H1 (cell line): ENCODE results near the gene STAMBP. TPM values are rescaled to one million over a fixed set of nuclear protein-coding genes. Genes with fewer than 3 reads are reported as not detected.

Experiments used
- CTCF ChIA-PET: fragments of 300-600 bp; sonication (Branson Sonifier 250); formaldehyde crosslinking; loops from one replicate; lab custom pipeline; 2021; ENCODE audit not compliant: partially characterized antibody; lab: Charles Lee
- POLR2A ChIA-PET: fragments of 300-600 bp; sonication (Branson Sonifier 250); formaldehyde crosslinking; loops from one replicate; lab custom pipeline; 2021; ENCODE audit warnings: inconsistent platforms; ENCODE audit not compliant: partially characterized antibody; lab: Charles Lee
- DNase-seq, 2 experiments: peaks; one replicate each; pipeline versions ENCODE4 v3.0.0 to v3.0.0-alpha.2; 2010 to 2022; ENCODE audit warnings: low spot score in 2 of 2, low read depth in 1 of 2, mixed read lengths in 1 of 2
- FAIRE-seq: peaks from 2 replicates; lab custom pipeline; 2011; peaks lifted over from hg19 to GRCh38; lab: Jason Lieb, UNC
- H2AFZ ChIP-seq: 2 replicates; pipeline ENCODE4 v1.8.1; 2012; ENCODE audit warnings: low read length, inconsistent platforms
- H2AK5ac ChIP-seq: 2 replicates; pipeline ENCODE4 v1.6.1; 2013; ENCODE audit warnings: low read depth, low read length
- H2BK120ac ChIP-seq: replicated peaks from 2 replicates; pipeline ENCODE3; 2013; ENCODE audit warnings: low read depth, low read length, inconsistent platforms
- H2BK12ac ChIP-seq: 2 replicates; pipeline ENCODE4 v1.6.1; 2013; ENCODE audit warnings: low read depth, low read length
- H2BK15ac ChIP-seq: 2 replicates; pipeline ENCODE4 v1.6.1; 2013; ENCODE audit warnings: low read length
- H2BK20ac ChIP-seq: 2 replicates; pipeline ENCODE4 v1.6.1; 2013; ENCODE audit warnings: low read length
- H2BK5ac ChIP-seq: 2 replicates; pipeline ENCODE4 v1.6.1; 2013; ENCODE audit warnings: low read depth, low read length
- H3K14ac ChIP-seq: 2 replicates; pipeline ENCODE4 v1.6.1; 2013; ENCODE audit warnings: inconsistent platforms; ENCODE audit not compliant: insufficient read length
- H3K18ac ChIP-seq: 2 replicates; pipeline ENCODE4 v1.6.1; 2013; ENCODE audit warnings: low read length; ENCODE audit errors: extremely low read depth
- H3K23ac ChIP-seq: 2 replicates; pipeline ENCODE4 v1.6.1; 2013; ENCODE audit warnings: inconsistent platforms; ENCODE audit not compliant: insufficient read length
- H3K23me2 ChIP-seq: 2 replicates; pipeline ENCODE4 v1.6.1; 2013; ENCODE audit warnings: low read depth, low read length
- H3K27ac ChIP-seq: 2 replicates; pipeline ENCODE4 v1.6.1; 2011; ENCODE audit warnings: low read depth, low read length, inconsistent platforms
- H3K27me3 ChIP-seq, 4 experiments: replicated peaks in 1 of 4; 1 replicate in 1 of 4; 2 replicates in 3 of 4; pipeline versions ENCODE4 v1.6.1 to v1.8.1; 2011 to 2013; ENCODE audit warnings: low read length in 3 of 4, mild to moderate bottlenecking in 3 of 4, inconsistent platforms in 2 of 4, mixed read lengths in 2 of 4, moderate library complexity in 1 of 4; ENCODE audit not compliant: control insufficient read depth in 3 of 4, insufficient read depth in 3 of 4; ENCODE audit errors: extremely low read depth in 1 of 4
- H3K36me3 ChIP-seq, 4 experiments: 2 replicates each; pipeline versions ENCODE4 v1.6.1 to v1.8.1; 2011 to 2013; ENCODE audit warnings: mild to moderate bottlenecking in 4 of 4, low read length in 3 of 4, moderate library complexity in 2 of 4, control low read depth in 1 of 4, inconsistent platforms in 1 of 4; ENCODE audit not compliant: insufficient read depth in 4 of 4, control insufficient read depth in 2 of 4
- H3K4ac ChIP-seq: replicated peaks from 2 replicates; pipeline ENCODE3; 2013; ENCODE audit warnings: low read length, low read depth, mixed read lengths, inconsistent platforms; ENCODE audit not compliant: insufficient read length
- H3K4me1 ChIP-seq, 4 experiments: replicated peaks in 1 of 4; 1 replicate in 1 of 4; 2 replicates in 3 of 4; pipeline versions ENCODE4 v1.6.1 to v1.8.1; 2011 to 2013; ENCODE audit warnings: low read length in 3 of 4, inconsistent platforms in 2 of 4, mixed read lengths in 1 of 4; ENCODE audit not compliant: insufficient read depth in 4 of 4, control insufficient read depth in 3 of 4
- H3K4me2 ChIP-seq, 2 experiments: 2 replicates each; pipeline versions ENCODE4 v1.6.1 to v1.8.1; 2011 to 2013; ENCODE audit warnings: low read depth in 2 of 2, low read length in 2 of 2, control low read depth in 1 of 2, inconsistent platforms in 1 of 2, mild to moderate bottlenecking in 1 of 2; ENCODE audit not compliant: insufficient read depth in 1 of 2
- H3K4me3 ChIP-seq, 4 experiments: fragments of 200-600, 300-600 bp in 1 of 4; sonication (generic), shearing (Covaris generic), sonication (Bioruptor Twin) in 1 of 4; 2 replicates each; pipeline versions ENCODE4 v1.5.1 to v1.8.1; 2011 to 2016; ENCODE audit warnings: low read length in 4 of 4, low read depth in 3 of 4, control low read depth in 2 of 4, inconsistent platforms in 2 of 4, mild to moderate bottlenecking in 2 of 4, mixed read lengths in 1 of 4, moderate library complexity in 1 of 4; ENCODE audit not compliant: insufficient read depth in 2 of 4; ENCODE audit errors: extremely low read depth in 1 of 4
- H3K56ac ChIP-seq: replicated peaks from 2 replicates; pipeline ENCODE3; 2013; ENCODE audit warnings: low read depth, mild to moderate bottlenecking, mixed read lengths, low read length, inconsistent platforms; ENCODE audit not compliant: insufficient read length
- H3K79me1 ChIP-seq: 2 replicates; pipeline ENCODE4 v1.6.1; 2013; ENCODE audit warnings: low read depth, low read length, control low read depth
- H3K79me2 ChIP-seq, 2 experiments: 2 replicates each; pipeline versions ENCODE4 v1.6.1 to v1.8.1; 2012 to 2013; ENCODE audit warnings: low read length in 2 of 2, mild to moderate bottlenecking in 2 of 2, inconsistent platforms in 1 of 2; ENCODE audit not compliant: insufficient read depth in 2 of 2, control insufficient read depth in 1 of 2
- H3K9ac ChIP-seq, 4 experiments: replicated peaks in 1 of 4; 1 replicate in 1 of 4; 2 replicates in 3 of 4; pipeline versions ENCODE4 v1.6.1 to v1.8.1; 2011 to 2013; ENCODE audit warnings: low read depth in 3 of 4, low read length in 3 of 4, control low read depth in 2 of 4, mild to moderate bottlenecking in 2 of 4, moderate library complexity in 2 of 4, inconsistent platforms in 1 of 4; ENCODE audit errors: extremely low read depth in 1 of 4
- H3K9me3 ChIP-seq, 2 experiments: 2 replicates each; pipeline versions ENCODE4 v1.6.1 to v1.8.1; 2012 to 2013; ENCODE audit warnings: mild to moderate bottlenecking in 2 of 2, moderate library complexity in 2 of 2, control low read depth in 1 of 2, inconsistent platforms in 1 of 2, low read depth in 1 of 2, low read length in 1 of 2, mixed read lengths in 1 of 2; ENCODE audit not compliant: insufficient read depth in 2 of 2
- H4K20me1 ChIP-seq, 2 experiments: replicated peaks in 1 of 2; 2 replicates each; pipeline versions ENCODE3 to v1.8.1; 2011 to 2013; ENCODE audit warnings: inconsistent platforms in 2 of 2, low read length in 2 of 2, mild to moderate bottlenecking in 1 of 2; ENCODE audit not compliant: insufficient read depth in 2 of 2, control insufficient read depth in 1 of 2
- H4K5ac ChIP-seq: 2 replicates; pipeline ENCODE4 v1.6.1; 2013; ENCODE audit warnings: low read length, low read depth, mixed read lengths, inconsistent platforms; ENCODE audit not compliant: insufficient read length
- H4K8ac ChIP-seq: 2 replicates; pipeline ENCODE4 v1.8.0; 2013; ENCODE audit warnings: mild to moderate bottlenecking, moderate library complexity, low read length, inconsistent platforms; ENCODE audit not compliant: insufficient read depth; ENCODE audit errors: extremely low read depth
- H4K91ac ChIP-seq: replicated peaks from 2 replicates; pipeline ENCODE3; 2013; ENCODE audit warnings: low read length, mixed read lengths, inconsistent platforms; ENCODE audit not compliant: insufficient read length
- ASH2L ChIP-seq: fragments of 200-600, 300-600 bp; sonication (generic); IDR thresholded peaks from one replicate; pipeline ENCODE4 v1.7.1; 2017; ENCODE audit warnings: low read length
- BACH1 ChIP-seq: IDR thresholded peaks from 2 replicates; pipeline ENCODE4 v1.6.1; 2012; ENCODE audit warnings: low read length, improper control_type of control experiment
- EGR1 ChIP-seq: IDR thresholded peaks from 2 replicates; pipeline ENCODE4 v1.6.1; 2011; ENCODE audit warnings: low read depth, low read length, borderline replicate concordance
- EZH2 ChIP-seq: fragments of 200-600 bp; sonication (generic); IDR thresholded peaks from 2 replicates; pipeline ENCODE4 v1.7.1; 2012; ENCODE audit warnings: low read depth, mild to moderate bottlenecking, moderate library complexity, low read length, inconsistent platforms; ENCODE audit not compliant: severe bottlenecking
- HDAC6 ChIP-seq: IDR thresholded peaks from one replicate; pipeline ENCODE4 v1.7.1; 2012; ENCODE audit warnings: low read depth, mild to moderate bottlenecking, inconsistent platforms, low read length, moderate library complexity
- KDM4A ChIP-seq: IDR thresholded peaks from one replicate; pipeline ENCODE4 v1.7.1; 2012; ENCODE audit warnings: low read depth, mild to moderate bottlenecking, moderate library complexity, low read length, inconsistent platforms; ENCODE audit not compliant: severe bottlenecking
- KDM5A ChIP-seq: fragments of 200-600 bp; IDR thresholded peaks from 2 replicates; pipeline ENCODE4 v1.7.1; 2012; ENCODE audit warnings: mild to moderate bottlenecking, low read length, inconsistent platforms, mixed read lengths
- PHF8 ChIP-seq: fragments of 200-600 bp; sonication (generic); conservative IDR thresholded peaks from 2 replicates; pipeline ENCODE4 v1.7.1; 2012; ENCODE audit warnings: low read depth, mild to moderate bottlenecking, inconsistent platforms, low read length, moderate library complexity
- SIRT6 ChIP-seq: IDR thresholded peaks from one replicate; pipeline ENCODE4 v1.7.1; 2012; ENCODE audit warnings: low read length, inconsistent platforms
- SP2 ChIP-seq: IDR thresholded peaks from 2 replicates; pipeline ENCODE4 v1.6.1; 2012; ENCODE audit warnings: mild to moderate bottlenecking, low read length, inconsistent platforms
- TCF12 ChIP-seq: IDR thresholded peaks from 2 replicates; pipeline ENCODE4 v1.6.1; 2011; ENCODE audit warnings: low read depth, mild to moderate bottlenecking, low read length
- WGBS, 2 experiments: shearing (Covaris generic) in 1 of 2; methylation state at CpG; one replicate each; pipeline versions ENCODE4 v1.1.6 to v1.1.7; 2013 to 2015; ENCODE audit warnings: low lambda C conversion rate in 2 of 2, mixed read lengths in 2 of 2, inconsistent platforms in 1 of 2, low coverage in 1 of 2, missing lambda C conversion rate in 1 of 2; ENCODE audit not compliant: insufficient replicate concordance in 2 of 2, insufficient coverage in 1 of 2, insufficient read length in 1 of 2; ENCODE audit errors: extremely low coverage in 1 of 2, missing lambda C conversion rate in 1 of 2; 5-methylcytosine and 5-hydroxymethylcytosine counted together
- polyA plus RNA-seq, 7 experiments: library from polyadenylated mRNA; depleted of rRNA in 3 of 7; stranded (reverse) in 5 of 7; unstranded in 2 of 7; fragments of >200 nt in 5 of 7; fragments of 200-250 nt in 2 of 7; gene quantifications; 1 replicate in 5 of 7; 2 replicates in 1 of 7; 4 replicates in 1 of 7; pipeline versions ENCODE4 v1.2.1 to v1.2.3, GENCODE V29; 2011 to 2013; ENCODE audit warnings: missing spikeins in 2 of 7, mixed read lengths in 2 of 7
- total RNA-seq: library from RNA; stranded (reverse); fragmentation: NEBNext Ultra II Directional; extraction: Animal tissue kit (Norgen Biotek cat#: 25700); gene quantifications from 2 replicates; pipeline ENCODE4 v1.2.1, GENCODE V29; 2021

STAMBP gene
- total and polyA plus RNA-seq, 2 of the 8 experiments (the other 6 are each of a cell fraction or from before 2014, with no cell fraction given) = 35.8 to 49.7 TPM

DNA sequence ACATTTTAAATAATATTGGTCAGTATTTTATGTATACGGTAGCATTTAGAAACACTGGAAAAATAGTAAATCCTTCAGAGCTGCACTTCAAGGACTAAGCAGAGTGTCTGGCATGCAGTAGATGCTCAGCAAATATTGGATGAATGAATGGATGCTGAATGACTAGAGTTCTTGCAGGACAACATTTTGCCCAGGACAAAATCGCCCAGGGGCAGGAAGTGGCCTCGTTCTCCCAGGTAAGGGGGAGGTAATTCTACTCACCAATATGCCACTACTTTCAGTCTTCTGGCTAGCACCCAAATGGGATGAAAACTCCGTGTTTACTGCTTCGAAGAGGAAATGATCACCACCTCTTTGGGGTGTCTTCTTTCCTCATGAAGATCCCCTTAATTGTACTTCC is 93.9 kb downstream of the STAMBP start:
- no peak overlapping the region for H2BK5ac ChIP-seq
- no peak overlapping the region for H3K4ac ChIP-seq
- no peak overlapping the region for H3K9ac ChIP-seq
- TF ChIP-seq TCF12 (no peak), EZH2 (no peak), SP2 (no peak), BACH1 (no peak), HDAC6 (no peak), ASH2L (no peak), KDM5A (no peak), SIRT6 (no peak), KDM4A (no peak), EGR1 (no peak), PHF8 (no peak)
- H4K8ac ChIP-seq = no peak overlapping the region
- no peak overlapping the region for H3K23ac ChIP-seq
- H2BK12ac ChIP-seq = no peak overlapping the region
- no peak overlapping the region for H2BK120ac ChIP-seq
- no peak overlapping the region for H2AK5ac ChIP-seq
- H4K91ac ChIP-seq = no peak overlapping the region
- no peak overlapping the region for H2BK20ac ChIP-seq
- no peak overlapping the region for H2AFZ ChIP-seq
- ChIA-PET CTCF (interaction anchor here (1.7 to 4.0 kb wide), 3 partner anchors 10 to 16 kb away, joined by 3 to 24 read pairs (median 21); no protein-coding TSS in a partner anchor), POLR2A (interaction anchor here (1.1 kb wide), 1 partner anchor 225 kb away, joined by 3 read pairs; no protein-coding TSS in a partner anchor)
- no peaks in the 10 kb centered on the region for H3K27me3 ChIP-seq
- no peak overlapping the region for H3K4me2 ChIP-seq
- no peaks in the 10 kb centered on the region for H4K20me1 ChIP-seq
- H3K56ac ChIP-seq = no peak overlapping the region
- H3K36me3 ChIP-seq = no peaks in the 10 kb centered on the region
- H3K79me1 ChIP-seq = no peaks in the 10 kb centered on the region
- no peaks in the 10 kb centered on the region for H3K9me3 ChIP-seq
- H3K79me2 ChIP-seq = peaks cover 0 to 9% of the 10 kb centered on the region in 2 experiments; a peak in 2 of 4 replicates
- no peaks in the 10 kb centered on the region for H3K23me2 ChIP-seq
- no peak overlapping the region for H3K4me3 ChIP-seq
- no peak for DNase-seq
- no peak overlapping the region for H3K18ac ChIP-seq
- 71% methylated on average over 5 of the region's 5 CpGs; no CpG with 5 or more reads in 1 of the 2 experiments for WGBS, 2 experiments
- no peak overlapping the region for H3K27ac ChIP-seq
- H2BK15ac ChIP-seq = no peak overlapping the region
- H3K4me1 ChIP-seq = peaks cover 4 to 11% (median 6%) of the 10 kb centered on the region in 4 experiments; a peak in 6 of 7 replicates
- H4K5ac ChIP-seq = no peak overlapping the region
- FAIRE-seq = no peak
- no peak overlapping the region for H3K14ac ChIP-seq
